ENCODE measurements around the gene CPNE9. TPM values are rescaled to one million over a fixed set of nuclear protein-coding genes. Genes with fewer than 3 reads are reported as not detected.
"Not testable (repeated sequence)": the region's sequence is repeated elsewhere in the genome, so short reads cannot be mapped to it uniquely, and the experiment has no call there.

CPNE9 gene
- total RNA-seq, 5 donors from 2014 or later (not counting 1 experiment from before 2014, with no cell fraction given), result 0.19 to 1.5 (median 0.24) TPM; not detected in 1

GRCh38 chr3:9769426-9770275, 66.0 kb downstream of the CPNE9 start, which contains the start of gene CAMK1:
CAMK1 (minus strand) TSS chr3:9769947; CDS start chr3:9767749, 2,198 bp downstream.
- WGBS (ENCODE audit: insufficient coverage), result 9% methylated on average over 46 of the region's 49 CpGs
- Mint-ChIP-seq H3K27me3 (no peaks in the 10 kb centered on the region), H3K9me3 (no peaks in the 10 kb centered on the region), H3K27ac (peak within 1 kb of the TSS in 1 of 2 donors; percentile 16), H3K4me1 (peaks cover 13 to 36% (median 29%) of the 10 kb centered on the region in 3 donors), H3K36me3 (no peaks in the 10 kb centered on the region), H3K4me3 (peak within 1 kb of the TSS; percentile 53 to 68 (median 54))
- Histone ChIP-seq H3K27me3 (replicated peaks in 1 of 2; ENCODE audit: control insufficient read depth in 2 of 2, extremely low read depth in 1 of 2, insufficient read depth in 2 of 2, low read length in 1 of 2) (peaks cover 0 to 9% of the 10 kb centered on the region in 2 experiments), H3K27ac (ENCODE audit: low read length) (no peak within 1 kb of the TSS), H3K4me1 (ENCODE audit: control insufficient read depth in 1 of 2, extremely low read depth in 1 of 2, insufficient read depth in 2 of 2, low read length in 2 of 2) (peaks cover 2 to 19% of the 10 kb centered on the region in 2 experiments), H3K4me3 (ENCODE audit: control insufficient read depth in 1 of 2, extremely low read depth in 1 of 2, low read length in 1 of 2) (peak within 1 kb of the TSS; percentile 50 to 74), H3K9me3 (no peaks in the 10 kb centered on the region), H3K36me3 (ENCODE audit: control insufficient read depth in 2 of 2, extremely low read depth in 1 of 2, insufficient read depth in 1 of 2, low read length in 1 of 2) (no peaks in the 10 kb centered on the region)
- ChIA-PET POLR2A (interaction anchor here in 1 of 2 donors (0.5 to 0.8 kb wide), 2 partner anchors 12 to 17 kb away, joined by 3 to 4 read pairs; no protein-coding TSS in a partner anchor), CTCF (no interaction called here)
- DNase-seq (peak in 33 of 35 experiments; percentile 23 to 62 (median 38)), ATAC-seq (replicated peaks in 1 of 4) (peak; percentile 92 to 99 (median 94))

- Histone ChIP-seq H3K4me1 (ENCODE audit: control insufficient read depth in 1 of 2, extremely low read depth in 1 of 2, insufficient read depth in 2 of 2, low read length in 2 of 2) (peaks cover 2 to 19% of the 10 kb centered on the region in 2 experiments), H3K4me3 (ENCODE audit: control insufficient read depth in 1 of 2, extremely low read depth in 1 of 2, low read length in 1 of 2) (peak overlapping the region; percentile 50 to 74), H3K36me3 (ENCODE audit: control insufficient read depth in 2 of 2, extremely low read depth in 1 of 2, insufficient read depth in 1 of 2, low read length in 1 of 2) (no peaks in the 10 kb centered on the region), H3K27me3 (replicated peaks in 1 of 2; ENCODE audit: control insufficient read depth in 2 of 2, extremely low read depth in 1 of 2, insufficient read depth in 2 of 2, low read length in 1 of 2) (peaks cover 0 to 9% of the 10 kb centered on the region in 2 experiments), H3K27ac (ENCODE audit: low read length) (no peak overlapping the region), H3K9me3 (no peaks in the 10 kb centered on the region)
- Mint-ChIP-seq H3K27me3 (no peaks in the 10 kb centered on the region), H3K4me1 (peaks cover 13 to 36% (median 29%) of the 10 kb centered on the region in 3 donors), H3K4me3 (peak overlapping the region; percentile 53 to 68 (median 54)), H3K36me3 (no peaks in the 10 kb centered on the region), H3K27ac (peak overlapping the region in 1 of 2 donors; percentile 16), H3K9me3 (no peaks in the 10 kb centered on the region)
- DNase-seq (no peak), ATAC-seq (replicated peaks in 1 of 4) (no peak)
- WGBS (ENCODE audit: insufficient coverage), result 69% methylated on average over 9 of the region's 15 CpGs
- ChIA-PET CTCF (no interaction called here), POLR2A (interaction anchor here (0.6 to 0.8 kb wide), 2 partner anchors 18 to 23 kb away, joined by 3 to 4 read pairs; no protein-coding TSS in a partner anchor)
These were observed 66.7 kb downstream of the CPNE9 start for GRCh38 chr3:9770276-9770812.

GRCh38 chr3:9771007-9771406, 67.4 kb downstream of the CPNE9 start:
- ATAC-seq (replicated peaks in 1 of 4); H3K36me3 ChIP-seq (ENCODE audit: control insufficient read depth in 2 of 2, extremely low read depth in 1 of 2, insufficient read depth in 1 of 2, low read length in 1 of 2); H3K27ac ChIP-seq (ENCODE audit: low read length); H3K9me3 Mint-ChIP-seq; H3K27me3 Mint-ChIP-seq; H3K27me3 ChIP-seq (replicated peaks in 1 of 2; ENCODE audit: control insufficient read depth in 2 of 2, extremely low read depth in 1 of 2, insufficient read depth in 2 of 2, low read length in 1 of 2); H3K9me3 ChIP-seq; H3K36me3 Mint-ChIP-seq; DNase-seq; H3K4me3 ChIP-seq (ENCODE audit: control insufficient read depth in 1 of 2, extremely low read depth in 1 of 2, low read length in 1 of 2): not testable (repeated sequence)
- peaks cover 2 to 19% of the 10 kb centered on the region in 2 experiments for H3K4me1 ChIP-seq (ENCODE audit: control insufficient read depth in 1 of 2, extremely low read depth in 1 of 2, insufficient read depth in 2 of 2, low read length in 2 of 2)
- H3K4me3 Mint-ChIP-seq, result peak overlapping the region; percentile 25 to 56 (median 54)
- ChIA-PET CTCF (interaction anchor here in 1 of 2 donors (0.7 kb wide), 1 partner anchor 15 kb away, joined by 3 read pairs; no protein-coding TSS in a partner anchor), POLR2A (interaction anchor here in 1 of 2 donors (0.6 kb wide), 1 partner anchor 23 kb away, joined by 4 read pairs; no protein-coding TSS in a partner anchor)
- peak overlapping the region in 1 of 2 donors; percentile 22 for H3K27ac Mint-ChIP-seq
- peaks cover 13 to 38% (median 29%) of the 10 kb centered on the region in 3 donors for H3K4me1 Mint-ChIP-seq
- WGBS (ENCODE audit: insufficient coverage), result no CpG with 5 or more reads among the region's 2 CpGs

- Mint-ChIP-seq H3K4me3 (no peak overlapping the region), H3K27me3 (no peaks in the 10 kb centered on the region), H3K9me3 (no peaks in the 10 kb centered on the region), H3K4me1 (peaks cover 36 to 58% (median 45%) of the 10 kb centered on the region in 3 donors), H3K27ac (no peak overlapping the region), H3K36me3 (peaks cover 6% of the 10 kb centered on the region)
- ATAC-seq (replicated peaks in 1 of 4), result no peak
- H3K4me3 ChIP-seq (ENCODE audit: control insufficient read depth in 1 of 2, extremely low read depth in 1 of 2, low read length in 1 of 2), result no peak overlapping the region
- no peaks in the 10 kb centered on the region for H3K9me3 ChIP-seq
- no peaks in the 10 kb centered on the region for H3K27me3 ChIP-seq (replicated peaks in 1 of 2; ENCODE audit: control insufficient read depth in 2 of 2, extremely low read depth in 1 of 2, insufficient read depth in 2 of 2, low read length in 1 of 2)
- H3K4me1 ChIP-seq (ENCODE audit: control insufficient read depth in 1 of 2, extremely low read depth in 1 of 2, insufficient read depth in 2 of 2, low read length in 2 of 2), result peaks cover 34 to 39% of the 10 kb centered on the region in 2 experiments
- DNase-seq, result no peak
- 100% methylated on average over 2 of the region's 5 CpGs for WGBS (ENCODE audit: insufficient coverage)
- H3K27ac ChIP-seq (ENCODE audit: low read length), result no peak overlapping the region
- POLR2A ChIA-PET, result no interaction called here
- peaks cover 3 to 8% of the 10 kb centered on the region in 2 donors for H3K36me3 ChIP-seq (ENCODE audit: control insufficient read depth in 2 of 2, extremely low read depth in 1 of 2, insufficient read depth in 1 of 2, low read length in 1 of 2)
- CTCF ChIA-PET, result interaction anchor here in 1 of 2 donors (0.6 kb wide), 1 partner anchor 80 kb away, joined by 4 read pairs; no protein-coding TSS in a partner anchor
These were observed 73.5 kb downstream of the CPNE9 start for GRCh38 chr3:9776896-9777693.

GRCh38 chr3:9777694-9778021, 74.0 kb downstream of the CPNE9 start:
- ATAC-seq (replicated peaks in 1 of 4) (no peak), DNase-seq (no peak)
- WGBS (ENCODE audit: insufficient coverage), result no CpG with 5 or more reads among the region's 1 CpG
- Histone ChIP-seq H3K4me1 (ENCODE audit: control insufficient read depth in 1 of 2, extremely low read depth in 1 of 2, insufficient read depth in 2 of 2, low read length in 2 of 2) (peaks cover 36 to 43% of the 10 kb centered on the region in 2 experiments), H3K27ac (ENCODE audit: low read length) (no peak overlapping the region), H3K36me3 (ENCODE audit: control insufficient read depth in 2 of 2, extremely low read depth in 1 of 2, insufficient read depth in 1 of 2, low read length in 1 of 2) (peaks cover 7 to 10% of the 10 kb centered on the region in 2 donors), H3K9me3 (no peaks in the 10 kb centered on the region), H3K27me3 (replicated peaks in 1 of 2; ENCODE audit: control insufficient read depth in 2 of 2, extremely low read depth in 1 of 2, insufficient read depth in 2 of 2, low read length in 1 of 2) (no peaks in the 10 kb centered on the region), H3K4me3 (ENCODE audit: control insufficient read depth in 1 of 2, extremely low read depth in 1 of 2, low read length in 1 of 2) (no peak overlapping the region)
- peaks cover 10% of the 10 kb centered on the region for H3K36me3 Mint-ChIP-seq
- H3K9me3 Mint-ChIP-seq, result no peaks in the 10 kb centered on the region
- H3K27ac Mint-ChIP-seq, result no peak overlapping the region
- no peaks in the 10 kb centered on the region for H3K27me3 Mint-ChIP-seq
- no peak overlapping the region for H3K4me3 Mint-ChIP-seq
- H3K4me1 Mint-ChIP-seq, result peaks cover 40 to 64% (median 50%) of the 10 kb centered on the region in 3 donors
- ChIA-PET POLR2A (no interaction called here), CTCF (interaction anchor here in 1 of 2 donors (0.6 kb wide), 1 partner anchor 80 kb away, joined by 4 read pairs; no protein-coding TSS in a partner anchor)

Data from T-cell (primary cell).